HL-60 (cell line): ENCODE measurements around the gene ZBTB7C.

ENCODE experiments used
- DNase-seq, 2 experiments: peaks; one replicate each; pipeline ENCODE4 v3.0.0-alpha.2; 2010 to 2020; ENCODE audit warnings: low read depth in 1 of 2, low spot score in 1 of 2
- H3K27ac ChIP-seq: fragments of 250-450 bp; sonication (Bioruptor Pico); replicated peaks from 2 replicates; pipeline ENCODE4 v1.5.1; 2020; ENCODE audit warnings: mild to moderate bottlenecking, moderate library complexity
- H3K27me3 ChIP-seq: fragments of 250-450 bp; sonication (Bioruptor Pico); 2 replicates; pipeline ENCODE4 v1.5.1; 2021; ENCODE audit warnings: mild to moderate bottlenecking, moderate library complexity; ENCODE audit not compliant: insufficient read depth, poor library complexity, severe bottlenecking
- H3K4me3 ChIP-seq: replicated peaks from 2 replicates; pipeline ENCODE4 v1.5.1; 2011; ENCODE audit warnings: mild to moderate bottlenecking, control low read depth, low read length; ENCODE audit not compliant: insufficient read depth
- POLR2AphosphoS5 ChIP-seq: IDR thresholded peaks from 2 replicates; pipeline ENCODE4 v1.6.1; 2012; ENCODE audit warnings: low read depth

The ZBTB7C gene

DNA sequence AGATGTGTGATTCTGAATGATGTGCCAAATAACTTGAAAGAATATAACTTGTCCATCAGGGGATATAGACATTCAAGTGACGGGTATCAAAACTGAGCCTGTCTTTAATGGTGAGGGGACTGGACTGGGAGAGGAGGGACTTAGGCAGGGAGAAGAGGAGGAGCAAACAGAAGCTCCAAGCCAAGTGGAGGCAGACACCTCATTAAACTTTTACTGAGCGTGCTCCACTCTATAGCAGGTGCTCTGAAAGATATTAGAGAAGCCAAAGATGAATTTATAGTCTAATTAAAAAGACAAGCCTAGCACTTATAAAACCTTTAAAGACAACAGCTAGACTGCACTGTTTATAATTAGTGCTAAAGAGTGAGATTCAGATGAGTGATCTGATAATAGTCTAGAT lies 431.0 kb downstream of the ZBTB7C start:
- H3K27me3 ChIP-seq = no peaks in the 10 kb centered on the region
- H3K27ac ChIP-seq = no peak overlapping the region
- TF ChIP-seq POLR2AphosphoS5 = no peak
- H3K4me3 ChIP-seq = no peak overlapping the region
- no peak for DNase-seq
